Measurements from ENCODE around the gene FKBP14.

GRCh38 chr7:30010021-30010420 is 16.5 kb downstream of the FKBP14 start:
- TF ChIP-seq POLR2A (IDR thresholded peaks at IDR 0.05), result no peak
- TF ChIP-seq EP300 (IDR thresholded peaks at IDR 0.05), result no peak
- TF ChIP-seq CTCF (IDR thresholded peaks at IDR 0.05), result no peak

All from upper lobe of left lung (tissue), 4 donors.